ENCODE data around the gene RXRA. TPM values are rescaled to one million over a fixed set of nuclear protein-coding genes. Genes with fewer than 3 reads are reported as not detected.

Gene RXRA
- total RNA-seq, 1 experiment from 2014 or later = 31.6 TPM

- DNase-seq (ENCODE audit: low read depth, low spot score) = no peak
- TF ChIP-seq SIN3A (IDR thresholded peaks at IDR 0.05; ENCODE audit: borderline replicate concordance, insufficient read depth, low read depth, low read length) = no peak
- no peak for ATAC-seq
- CTCF ChIA-PET = interaction anchor here (0.6 kb wide), 1 partner anchor 31 kb away, joined by 3 read pairs; no protein-coding TSS in a partner anchor
- no peaks in the 10 kb centered on the region for H3K27me3 ChIP-seq (ENCODE audit: control insufficient read depth, insufficient read depth, low read length)
- no peaks in the 10 kb centered on the region for H3K9me3 ChIP-seq (ENCODE audit: control insufficient read depth, insufficient read depth, low read depth, low read length)
- H3K4me3 ChIP-seq (ENCODE audit: low read depth in 2 of 2, low read length in 2 of 2) = no peak overlapping the region
- in situ Hi-C loops (cut with HindIII; ENCODE audit: low pct_unique_long_range_greater_than_20kb, low sequenced_read_pairs) (no loop called here), intact Hi-C loops (cut with micrococcal nuclease; ENCODE audit: unreplicated experiment) (no loop called here)
- POLR2A ChIA-PET = no interaction called here
- H3K27ac ChIP-seq (ENCODE audit: low read length) = no peak overlapping the region
- H3K4me1 ChIP-seq (ENCODE audit: control insufficient read depth, insufficient read depth, low read length) = no peaks in the 10 kb centered on the region
- no TSS peak for BruUV-seq (replicated peaks)
- H3K36me3 ChIP-seq (ENCODE audit: control insufficient read depth, insufficient read depth, low read length) = no peaks in the 10 kb centered on the region
Measured at GRCh38 chr9:134282138-134282650, 44.1 kb upstream of the RXRA start.

GRCh38 chr9:134283111-134283515 is 43.1 kb upstream of the RXRA start:
- no TSS peak for BruUV-seq (replicated peaks)

GRCh38 chr9:134283692-134284265 is 42.5 kb upstream of the RXRA start:
- TF ChIP-seq POLR2AphosphoS5 (IDR thresholded peaks at IDR 0.05; ENCODE audit: low read depth, low read length) = no peak
- no peak for TF ChIP-seq REST (IDR thresholded peaks at IDR 0.05; ENCODE audit: insufficient read depth in 1 of 2, low read depth in 2 of 2, low read length in 1 of 2)
- no peak for TF ChIP-seq CTCF (IDR thresholded peaks at IDR 0.05)
- TF ChIP-seq SIN3A (IDR thresholded peaks at IDR 0.05; ENCODE audit: borderline replicate concordance, insufficient read depth, low read depth, low read length) = no peak
- TF ChIP-seq TCF7L2 (IDR thresholded peaks at IDR 0.05; ENCODE audit: low read depth, low read length) = no peak
- ATAC-seq (no peak), DNase-seq (ENCODE audit: low read depth, low spot score) (no peak)
- ChIA-PET POLR2A (no interaction called here), CTCF (no interaction called here)
- intact Hi-C loops (cut with micrococcal nuclease; ENCODE audit: unreplicated experiment) (no loop called here), in situ Hi-C loops (cut with HindIII; ENCODE audit: low pct_unique_long_range_greater_than_20kb, low sequenced_read_pairs) (no loop called here)
- H3K9me3 ChIP-seq (ENCODE audit: control insufficient read depth, insufficient read depth, low read depth, low read length) = no peaks in the 10 kb centered on the region
- no peaks in the 10 kb centered on the region for H3K4me1 ChIP-seq (ENCODE audit: control insufficient read depth, insufficient read depth, low read length)
- BruUV-seq (replicated peaks) = no TSS peak
- H3K27me3 ChIP-seq (ENCODE audit: control insufficient read depth, insufficient read depth, low read length) = no peaks in the 10 kb centered on the region
- H3K4me3 ChIP-seq (ENCODE audit: low read depth in 2 of 2, low read length in 2 of 2) = no peak overlapping the region
- H3K27ac ChIP-seq (ENCODE audit: low read length) = no peak overlapping the region
- H3K36me3 ChIP-seq (ENCODE audit: control insufficient read depth, insufficient read depth, low read length) = no peaks in the 10 kb centered on the region

More at GRCh38 chr9:134283111-134283515, 43.1 kb upstream of the RXRA start:
- DNase-seq (ENCODE audit: low read depth, low spot score) = no peak
- Histone ChIP-seq H3K4me3 (ENCODE audit: low read depth in 2 of 2, low read length in 2 of 2) (no peak overlapping the region), H3K9me3 (ENCODE audit: control insufficient read depth, insufficient read depth, low read depth, low read length) (no peaks in the 10 kb centered on the region), H3K36me3 (ENCODE audit: control insufficient read depth, insufficient read depth, low read length) (no peaks in the 10 kb centered on the region), H3K27me3 (ENCODE audit: control insufficient read depth, insufficient read depth, low read length) (no peaks in the 10 kb centered on the region), H3K27ac (ENCODE audit: low read length) (no peak overlapping the region), H3K4me1 (ENCODE audit: control insufficient read depth, insufficient read depth, low read length) (no peaks in the 10 kb centered on the region)
- intact Hi-C loops (cut with micrococcal nuclease; ENCODE audit: unreplicated experiment) (no loop called here), in situ Hi-C loops (cut with HindIII; ENCODE audit: low pct_unique_long_range_greater_than_20kb, low sequenced_read_pairs) (no loop called here)
- TF ChIP-seq TCF7L2 (IDR thresholded peaks at IDR 0.05; ENCODE audit: low read depth, low read length) = no peak
- no peak for TF ChIP-seq SIN3A (IDR thresholded peaks at IDR 0.05; ENCODE audit: borderline replicate concordance, insufficient read depth, low read depth, low read length)
- no peak for TF ChIP-seq POLR2AphosphoS5 (IDR thresholded peaks at IDR 0.05; ENCODE audit: low read depth, low read length)
- no peak for TF ChIP-seq CTCF (IDR thresholded peaks at IDR 0.05)
- ChIA-PET POLR2A (no interaction called here), CTCF (no interaction called here)
- no peak for ATAC-seq

Data from Panc1 (cell line).